Mucosa of descending colon (tissue), 3 donors: Measurements from ENCODE around the gene PSD2. TPM values are rescaled to one million over a fixed set of nuclear protein-coding genes. Genes with fewer than 3 reads are reported as not detected.

Source experiments
- ATAC-seq: fragments of 200-7000 bp; cut with Tn5 transposase; one replicate; pipeline ENCODE4 v1.9.1; 2020; ENCODE audit warnings: mild to moderate bottlenecking, moderate library complexity
- DNase-seq, 3 donors: peaks; one replicate each; pipeline ENCODE4 v3.0.0-alpha.2; 2020
- H3K36me3 ChIP-seq: fragments of 200-600 bp; one replicate; pipeline ENCODE4 v1.8.0; 2021; ENCODE audit warnings: low read depth, mild to moderate bottlenecking
- H3K4me1 ChIP-seq: fragments of 200-600 bp; one replicate; pipeline ENCODE4 v1.8.0; 2021; ENCODE audit warnings: low read depth, mild to moderate bottlenecking
- H3K4me3 ChIP-seq: fragments of 200-600 bp; one replicate; pipeline ENCODE4 v1.8.0; 2021; ENCODE audit warnings: mild to moderate bottlenecking
- H3K9me3 ChIP-seq: fragments of 200-600 bp; one replicate; pipeline ENCODE4 v1.8.0; 2021; ENCODE audit warnings: mild to moderate bottlenecking
- CTCF ChIP-seq: fragments of 200-600 bp; IDR thresholded peaks from one replicate; pipeline ENCODE4 v1.8.0; 2022; ENCODE audit warnings: antibody characterized with exemption, mild to moderate bottlenecking
- intact Hi-C, 2 donors: fragments of 100-400 bp; cut with DNase I in 1 of 2; cut with micrococcal nuclease in 1 of 2; formaldehyde crosslinking; loops; one replicate each; pipeline versions ENCODE4 v1.11.0 to v1.11.1; 2022; cut with DNase I, micrococcal nuclease
- total RNA-seq, 3 donors: library from RNA; stranded (reverse); fragmentation: NEBNext Ultra II Directional in 2 of 3; extraction: Animal tissue kit (Norgen Biotek cat#: 25700) in 2 of 3; gene quantifications; one replicate each; pipeline versions ENCODE4 v1.2.1 to v1.2.4, GENCODE V29; 2021 to 2023
- donor health status: DM: no; HTN: no; CAD: no; lungs with moderate emphysema.
- donor health status: DM: no; HTN: no; CAD: no.
- donor health status: DM: no; HTN: yes; CAD: no.

Gene PSD2
- total RNA-seq, 3 donors from 2014 or later, result 0.07 to 0.25 TPM; not detected in 1

GRCh38 chr5:139838381-139839197 is 43.0 kb downstream of the PSD2 start:
- no peaks in the 10 kb centered on the region for H3K4me1 ChIP-seq
- no peaks in the 10 kb centered on the region for H3K36me3 ChIP-seq
- no peak for DNase-seq
- H3K9me3 ChIP-seq, result no peaks in the 10 kb centered on the region
- TF ChIP-seq CTCF, result no peak
- ATAC-seq, result no peak
- intact Hi-C loops, result no loop called here
- H3K4me3 ChIP-seq, result no peak overlapping the region

- TF ChIP-seq CTCF, result no peak
- Histone ChIP-seq H3K9me3 (no peaks in the 10 kb centered on the region), H3K36me3 (no peaks in the 10 kb centered on the region), H3K4me3 (no peak overlapping the region), H3K4me1 (no peaks in the 10 kb centered on the region)
- intact Hi-C loops, result no loop called here
- ATAC-seq (no peak), DNase-seq (no peak)
Observed at GRCh38 chr5:139839232-139839815, 43.7 kb downstream of the PSD2 start.

DNA sequence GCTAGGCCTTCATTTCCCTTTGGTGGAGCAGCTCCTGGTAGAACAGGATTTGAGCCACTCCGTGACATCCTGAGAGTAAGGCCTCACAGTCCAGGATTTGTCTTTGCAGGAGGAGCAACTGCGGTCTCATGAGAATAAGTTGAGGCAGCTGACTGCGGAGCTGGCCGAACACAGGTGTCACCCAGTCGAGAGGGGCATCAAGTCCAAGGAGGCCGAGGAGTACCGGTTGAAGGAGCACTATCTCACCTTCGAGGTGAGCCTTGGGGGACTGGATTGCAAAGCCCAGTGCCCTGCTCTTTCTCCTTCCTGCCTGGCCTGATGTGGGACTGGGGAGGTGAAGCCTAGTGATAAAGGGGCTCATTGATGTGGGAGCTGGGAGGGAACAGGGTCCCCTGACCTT is 44.3 kb downstream of the PSD2 start:
- Histone ChIP-seq H3K4me3 (no peak overlapping the region), H3K9me3 (no peaks in the 10 kb centered on the region), H3K4me1 (no peaks in the 10 kb centered on the region), H3K36me3 (no peaks in the 10 kb centered on the region)
- DNase-seq (no peak), ATAC-seq (no peak)
- intact Hi-C loops, result no loop called here
- no peak for TF ChIP-seq CTCF

GRCh38 chr5:139841549-139841948 is 45.9 kb downstream of the PSD2 start:
- no peaks in the 10 kb centered on the region for H3K4me1 ChIP-seq
- intact Hi-C loops, result no loop called here
- DNase-seq (no peak), ATAC-seq (no peak)
- no peak overlapping the region for H3K4me3 ChIP-seq
- H3K9me3 ChIP-seq, result no peaks in the 10 kb centered on the region
- H3K36me3 ChIP-seq, result no peaks in the 10 kb centered on the region
- no peak for TF ChIP-seq CTCF

- Histone ChIP-seq H3K4me3 (no peak overlapping the region), H3K9me3 (no peaks in the 10 kb centered on the region), H3K36me3 (no peaks in the 10 kb centered on the region), H3K4me1 (no peaks in the 10 kb centered on the region)
- no peak for TF ChIP-seq CTCF
- intact Hi-C loops, result no loop called here
- no peak for ATAC-seq
- DNase-seq, result no peak
Observed at GRCh38 chr5:139842321-139842720, 46.7 kb downstream of the PSD2 start.
